ENCODE results near the gene ETV6.

- no peak for TF ChIP-seq POLR2A (IDR thresholded peaks at IDR 0.05; ENCODE audit: low read depth, low read length)
- TF ChIP-seq TAF1 (IDR thresholded peaks at IDR 0.05; ENCODE audit: borderline replicate concordance, low read depth, low read length): no peak
- TF ChIP-seq POLR2AphosphoS5 (IDR thresholded peaks at IDR 0.05; ENCODE audit: low read depth, low read length): no peak
Observed at GRCh38 chr12:11615481-11615880, 34.0 kb upstream of the ETV6 start.

Data from GM12892 (cell line).